ENCODE data around the gene GARIN3. TPM values are rescaled to one million over a fixed set of nuclear protein-coding genes. Genes with fewer than 3 reads are reported as not detected.
A peak's percentile ranks its signal among the peaks of the same experiment; 100 is the strongest.

The GARIN3 gene
- total RNA-seq, 1 experiment from 2014 or later = not detected

GRCh38 chr5:157161996-157162395 lies 4.1 kb downstream of the GARIN3 start:
- DNase-seq (ENCODE audit: low read depth, low spot score) = no peak
- in situ Hi-C loops (cut with HindIII; ENCODE audit: low pct_unique_long_range_greater_than_20kb, low sequenced_read_pairs) = no loop called here

- in situ Hi-C loops (cut with HindIII; ENCODE audit: low pct_unique_long_range_greater_than_20kb, low sequenced_read_pairs) = no loop called here
- DNase-seq (ENCODE audit: low read depth, low spot score) = no peak
Observed at GRCh38 chr5:157160001-157160400, 6.1 kb downstream of the GARIN3 start.

GRCh38 chr5:157159209-157159751 lies 6.8 kb downstream of the GARIN3 start:
- in situ Hi-C loops (cut with HindIII; ENCODE audit: low pct_unique_long_range_greater_than_20kb, low sequenced_read_pairs) = no loop called here
- DNase-seq (ENCODE audit: low read depth, low spot score) = no peak

- DNase-seq (ENCODE audit: low read depth, low spot score) = no peak
- in situ Hi-C loops (cut with HindIII; ENCODE audit: low pct_unique_long_range_greater_than_20kb, low sequenced_read_pairs) = no loop called here
Observed at GRCh38 chr5:157157293-157157891, 8.7 kb downstream of the GARIN3 start.

DNA sequence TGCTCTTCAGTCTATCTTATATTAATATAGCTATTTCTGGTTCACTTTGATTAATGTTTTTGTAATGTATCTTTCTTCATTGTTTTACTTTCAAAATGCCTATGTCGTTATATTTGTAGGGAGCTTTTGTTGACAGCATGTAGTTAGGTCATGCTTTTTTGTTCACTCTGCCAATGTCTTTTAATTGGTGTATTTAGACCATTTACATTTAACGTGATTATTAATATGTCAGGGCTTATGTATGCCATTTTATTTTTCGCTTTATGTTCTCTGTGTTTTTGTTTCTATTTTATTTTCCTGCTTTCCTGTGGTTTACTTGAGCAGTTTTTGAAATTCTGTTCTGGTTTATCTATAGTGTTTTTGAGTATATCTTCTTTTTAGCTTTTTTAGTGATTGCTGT lies 10.8 kb downstream of the GARIN3 start:
- DNase-seq (ENCODE audit: low read depth, low spot score) = no peak

GRCh38 chr5:157150995-157151394 lies 15.1 kb downstream of the GARIN3 start:
- no peak for DNase-seq (ENCODE audit: low read depth, low spot score)
- in situ Hi-C loops (cut with HindIII; ENCODE audit: low pct_unique_long_range_greater_than_20kb, low sequenced_read_pairs) = no loop called here

More for the DNA sequence above, 10.8 kb downstream of the GARIN3 start:
- in situ Hi-C loops (cut with HindIII; ENCODE audit: low pct_unique_long_range_greater_than_20kb, low sequenced_read_pairs) = no loop called here

GRCh38 chr5:157148734-157149615 lies 17.1 kb downstream of the GARIN3 start:
- in situ Hi-C loops (cut with HindIII; ENCODE audit: low pct_unique_long_range_greater_than_20kb, low sequenced_read_pairs) = no loop called here
- peak; percentile 75 for DNase-seq (ENCODE audit: low read depth, low spot score)

DNA sequence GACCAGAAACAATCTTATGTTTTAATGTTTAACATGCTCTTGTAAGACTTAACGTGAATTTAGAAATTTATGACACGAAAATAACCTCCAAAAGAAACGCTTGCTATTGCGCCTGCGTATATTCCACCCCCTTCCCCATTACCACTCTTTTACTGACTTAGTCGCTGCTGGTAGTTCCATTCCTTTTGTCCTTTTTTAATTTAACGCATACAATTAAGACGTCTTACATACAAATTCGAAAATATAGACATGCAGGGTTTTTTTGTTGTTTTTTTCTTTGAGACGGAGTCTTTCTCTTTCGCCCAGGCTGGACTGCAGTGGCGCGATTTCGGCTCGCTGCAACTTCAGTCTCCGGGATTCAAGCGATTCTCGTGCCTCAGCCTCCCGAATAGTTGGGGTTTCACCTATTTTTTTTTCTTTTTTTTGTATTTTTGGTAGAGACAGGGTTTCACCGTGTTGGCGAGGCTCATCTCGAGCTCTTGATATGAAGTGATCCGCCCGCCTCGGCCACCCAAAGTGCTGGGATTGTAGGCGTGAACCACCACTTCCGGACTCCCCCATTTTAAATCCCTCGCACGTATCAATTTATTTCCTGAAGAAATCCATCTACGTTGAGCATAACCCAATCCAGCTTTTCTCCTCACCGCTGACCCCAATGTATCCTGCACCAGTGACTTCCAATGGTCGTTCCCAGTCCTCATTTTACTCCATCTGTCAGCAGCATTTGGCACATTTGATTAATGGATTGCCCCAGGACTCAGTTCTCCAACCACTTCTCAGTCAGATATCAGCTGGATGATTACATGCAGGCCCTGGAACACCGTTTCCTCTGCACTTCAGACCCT lies 22.7 kb downstream of the GARIN3 start:
- in situ Hi-C loops (cut with HindIII; ENCODE audit: low pct_unique_long_range_greater_than_20kb, low sequenced_read_pairs) = no loop called here
- DNase-seq (ENCODE audit: low read depth, low spot score) = peak; percentile 25

GRCh38 chr5:157142317-157143126 lies 23.5 kb downstream of the GARIN3 start, which contains the start of gene MED7:
TSS of gene MED7 (minus strand) at chr5:157142865. CDS start at chr5:157139431, 3,434 bp downstream.
- in situ Hi-C loops (cut with HindIII; ENCODE audit: low pct_unique_long_range_greater_than_20kb, low sequenced_read_pairs) = no loop called here
- DNase-seq (ENCODE audit: low read depth, low spot score) = peak; percentile 97

GRCh38 chr5:157137691-157138090 lies 28.4 kb downstream of the GARIN3 start:
- DNase-seq (ENCODE audit: low read depth, low spot score) = no peak
- in situ Hi-C loops (cut with HindIII; ENCODE audit: low pct_unique_long_range_greater_than_20kb, low sequenced_read_pairs) = no loop called here

GRCh38 chr5:157132281-157132612 lies 33.8 kb downstream of the GARIN3 start:
- DNase-seq (ENCODE audit: low read depth, low spot score) = no peak
- in situ Hi-C loops (cut with HindIII; ENCODE audit: low pct_unique_long_range_greater_than_20kb, low sequenced_read_pairs) = no loop called here

DNA sequence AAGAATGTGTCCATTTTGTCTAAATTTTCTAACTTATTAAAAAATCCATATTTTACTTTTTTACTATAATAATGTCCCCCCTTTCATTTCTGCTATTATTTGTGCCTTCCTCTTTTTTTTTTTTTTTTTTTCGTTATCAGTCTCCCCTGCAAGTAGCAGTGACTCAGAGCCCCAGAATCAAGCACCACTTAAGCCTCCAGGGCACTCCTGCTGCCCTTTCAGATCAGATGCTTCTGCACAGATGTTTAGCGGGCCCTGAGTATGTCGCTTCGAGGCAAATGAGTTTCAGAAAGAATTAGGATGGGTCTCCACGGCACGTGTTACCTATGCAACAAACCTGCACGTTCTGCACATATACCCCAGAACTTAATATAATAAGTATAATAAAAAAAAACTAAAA lies 35.1 kb downstream of the GARIN3 start:
- in situ Hi-C loops (cut with HindIII; ENCODE audit: low pct_unique_long_range_greater_than_20kb, low sequenced_read_pairs) = no loop called here
- DNase-seq (ENCODE audit: low read depth, low spot score) = no peak

DNA sequence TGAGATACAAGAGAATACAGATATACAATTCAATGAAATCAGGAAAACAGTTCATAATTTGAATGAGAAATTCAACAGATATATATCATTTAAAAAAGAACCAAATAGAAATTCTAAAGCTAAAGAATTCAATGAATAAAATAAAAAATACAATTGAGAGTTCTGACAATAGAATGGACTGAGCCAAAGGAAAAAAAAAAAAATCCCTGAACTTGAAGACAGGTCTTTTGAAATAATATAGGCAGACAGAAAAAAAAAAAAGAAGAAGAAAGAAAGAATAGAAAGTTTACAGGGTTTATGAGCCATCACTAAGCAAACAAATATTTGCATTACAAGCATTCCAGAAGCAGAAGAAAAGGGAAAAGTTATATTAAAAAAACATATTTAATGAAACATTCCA lies 44.4 kb downstream of the GARIN3 start:
- no peak for DNase-seq (ENCODE audit: low read depth, low spot score)
- in situ Hi-C loops (cut with HindIII; ENCODE audit: low pct_unique_long_range_greater_than_20kb, low sequenced_read_pairs) = no loop called here

- in situ Hi-C loops (cut with HindIII; ENCODE audit: low pct_unique_long_range_greater_than_20kb, low sequenced_read_pairs) = no loop called here
Observed at GRCh38 chr5:157120102-157120501, 46.0 kb downstream of the GARIN3 start.

DNA sequence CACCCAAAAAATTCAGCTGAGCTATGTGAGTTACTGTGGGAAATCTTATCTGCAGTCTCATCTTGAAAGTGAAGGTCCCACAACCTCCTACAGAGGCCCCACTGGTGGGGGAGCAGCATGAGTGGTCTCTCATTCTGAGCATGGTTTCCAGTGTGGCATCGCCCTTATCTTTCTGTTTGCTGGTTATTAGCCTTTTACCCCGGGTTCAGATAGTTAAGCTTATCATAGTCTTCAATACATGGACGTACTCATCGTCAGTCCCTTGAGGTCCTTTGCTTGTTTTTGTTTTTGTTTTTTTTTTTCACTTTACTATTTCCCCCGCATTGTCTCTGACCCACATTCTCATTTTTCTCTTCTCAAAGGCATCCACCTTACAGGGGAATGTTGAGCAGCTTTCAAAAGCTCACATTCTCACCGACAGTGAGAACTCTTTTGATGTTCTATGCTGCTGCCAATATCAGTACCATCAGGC lies 49.5 kb downstream of the GARIN3 start:
- in situ Hi-C loops (cut with HindIII; ENCODE audit: low pct_unique_long_range_greater_than_20kb, low sequenced_read_pairs) = no loop called here
- DNase-seq (ENCODE audit: low read depth, low spot score) = no peak

More at GRCh38 chr5:157120102-157120501, 46.0 kb downstream of the GARIN3 start:
- DNase-seq (ENCODE audit: low read depth, low spot score) = no peak

- in situ Hi-C loops (cut with HindIII; ENCODE audit: low pct_unique_long_range_greater_than_20kb, low sequenced_read_pairs) = no loop called here
- no peak for DNase-seq (ENCODE audit: low read depth, low spot score)
Observed at GRCh38 chr5:157115502-157115901, 50.6 kb downstream of the GARIN3 start.

- in situ Hi-C loops (cut with HindIII; ENCODE audit: low pct_unique_long_range_greater_than_20kb, low sequenced_read_pairs) = no loop called here
- DNase-seq (ENCODE audit: low read depth, low spot score) = no peak
Observed at GRCh38 chr5:157115012-157115411, 51.1 kb downstream of the GARIN3 start.
